NCI-H526 treated with DMSO at 0.1 percent for 48 hours (cell line): Measurements from ENCODE around the gene GRIK1.

ENCODE experiments used
- DNase-seq: peaks from one replicate; lab custom pipeline; 2025; lab: John Stamatoyannopoulos, UW

The GRIK1 gene

GRCh38 chr21:29671728-29672127 is 268.1 kb downstream of the GRIK1 start:
- DNase-seq, result no peak

- DNase-seq, result no peak
Measured at GRCh38 chr21:29670228-29670627, 269.6 kb downstream of the GRIK1 start.

GRCh38 chr21:29669416-29669815 is 270.4 kb downstream of the GRIK1 start:
- DNase-seq, result no peak

- DNase-seq, result no peak
Measured at GRCh38 chr21:29667651-29668050, 272.1 kb downstream of the GRIK1 start.

GRCh38 chr21:29664615-29665014 is 275.2 kb downstream of the GRIK1 start:
- DNase-seq, result no peak

- DNase-seq, result no peak
Measured at GRCh38 chr21:29661672-29662442, 277.9 kb downstream of the GRIK1 start.

- DNase-seq, result no peak
Measured at GRCh38 chr21:29660047-29660720, 279.6 kb downstream of the GRIK1 start.

GRCh38 chr21:29658934-29659203 is 280.9 kb downstream of the GRIK1 start:
- no peak for DNase-seq

- DNase-seq, result no peak
Measured at GRCh38 chr21:29658177-29658933, 281.4 kb downstream of the GRIK1 start.

- DNase-seq, result no peak
Measured at GRCh38 chr21:29657240-29657989, 282.4 kb downstream of the GRIK1 start.

- DNase-seq, result no peak
Measured at GRCh38 chr21:29656504-29657239, 283.1 kb downstream of the GRIK1 start.

- DNase-seq, result no peak
Measured at GRCh38 chr21:29655577-29655976, 284.2 kb downstream of the GRIK1 start.

- no peak for DNase-seq
Measured at GRCh38 chr21:29654855-29655254, 284.9 kb downstream of the GRIK1 start.

GRCh38 chr21:29654203-29654602 is 285.6 kb downstream of the GRIK1 start:
- no peak for DNase-seq

GRCh38 chr21:29650523-29651022 is 289.2 kb downstream of the GRIK1 start:
- DNase-seq, result no peak

- DNase-seq, result no peak
Measured at GRCh38 chr21:29649406-29649814, 290.4 kb downstream of the GRIK1 start.

GRCh38 chr21:29648710-29649240 is 291.0 kb downstream of the GRIK1 start:
- no peak for DNase-seq

- no peak for DNase-seq
Measured at GRCh38 chr21:29647353-29647781, 292.4 kb downstream of the GRIK1 start.

- DNase-seq, result no peak
Measured at GRCh38 chr21:29645666-29646553, 293.9 kb downstream of the GRIK1 start.

- DNase-seq, result no peak
Measured at GRCh38 chr21:29643289-29643688, 296.5 kb downstream of the GRIK1 start.
